Sigmoid colon (tissue), 4 donors: ENCODE measurements around the gene EPHA8.

Source experiments
- CTCF ChIP-seq, 4 experiments: fragments of 450-650 bp in 3 of 4; fragments of 200-600 bp in 1 of 4; IDR thresholded peaks; one replicate each; pipeline ENCODE4 v1.5.1; 2016 to 2019; ENCODE audit warnings: antibody characterized with exemption in 4 of 4, mild to moderate bottlenecking in 3 of 4, moderate library complexity in 2 of 4
- POLR2AphosphoS5 ChIP-seq, 4 donors: sonication (generic); formaldehyde crosslinking; IDR thresholded peaks; one replicate each; pipeline ENCODE4 v1.6.1; 2017; ENCODE audit warnings: antibody characterized with exemption in 4 of 4

GRCh38 chr1:22567994-22568393, 4.7 kb downstream of the EPHA8 start:
- TF ChIP-seq CTCF (IDR thresholded peaks at IDR 0.05) (no peak), POLR2AphosphoS5 (IDR thresholded peaks at IDR 0.05) (no peak)
